ENCODE results near the gene TRDMT1. TPM values are rescaled to one million over a fixed set of nuclear protein-coding genes. Genes with fewer than 3 reads are reported as not detected.

TRDMT1 gene
- total RNA-seq, 1 experiment from 2014 or later = 4.2 TPM

DNA sequence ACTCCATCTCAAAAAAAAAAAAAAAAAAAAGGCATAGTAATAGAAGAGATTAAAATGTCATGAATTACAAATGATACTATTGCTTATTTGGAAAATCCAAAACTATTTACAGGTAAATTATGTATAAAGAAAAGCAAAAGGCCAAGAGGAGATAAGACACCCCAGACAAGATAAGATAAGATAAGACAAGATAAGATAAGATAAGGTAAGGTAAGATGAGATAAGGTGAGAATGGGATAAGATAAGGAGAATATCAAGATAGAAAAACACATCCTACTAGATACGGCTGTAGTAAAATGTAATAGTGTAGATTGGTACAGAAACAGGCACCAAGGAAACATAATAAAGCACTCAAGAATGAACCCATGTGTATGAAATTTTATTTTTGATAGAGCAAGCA lies 47.5 kb upstream of the TRDMT1 start:
- no peak for DNase-seq
- no peak overlapping the region for H3K4me2 ChIP-seq
- H3K27ac ChIP-seq = no peak overlapping the region
- no peaks in the 10 kb centered on the region for H3K79me2 ChIP-seq (ENCODE audit: low read depth)
- TF ChIP-seq EZH2 (IDR thresholded peaks at IDR 0.05; ENCODE audit: low read depth) = no peak
- TF ChIP-seq, protein P1, sequence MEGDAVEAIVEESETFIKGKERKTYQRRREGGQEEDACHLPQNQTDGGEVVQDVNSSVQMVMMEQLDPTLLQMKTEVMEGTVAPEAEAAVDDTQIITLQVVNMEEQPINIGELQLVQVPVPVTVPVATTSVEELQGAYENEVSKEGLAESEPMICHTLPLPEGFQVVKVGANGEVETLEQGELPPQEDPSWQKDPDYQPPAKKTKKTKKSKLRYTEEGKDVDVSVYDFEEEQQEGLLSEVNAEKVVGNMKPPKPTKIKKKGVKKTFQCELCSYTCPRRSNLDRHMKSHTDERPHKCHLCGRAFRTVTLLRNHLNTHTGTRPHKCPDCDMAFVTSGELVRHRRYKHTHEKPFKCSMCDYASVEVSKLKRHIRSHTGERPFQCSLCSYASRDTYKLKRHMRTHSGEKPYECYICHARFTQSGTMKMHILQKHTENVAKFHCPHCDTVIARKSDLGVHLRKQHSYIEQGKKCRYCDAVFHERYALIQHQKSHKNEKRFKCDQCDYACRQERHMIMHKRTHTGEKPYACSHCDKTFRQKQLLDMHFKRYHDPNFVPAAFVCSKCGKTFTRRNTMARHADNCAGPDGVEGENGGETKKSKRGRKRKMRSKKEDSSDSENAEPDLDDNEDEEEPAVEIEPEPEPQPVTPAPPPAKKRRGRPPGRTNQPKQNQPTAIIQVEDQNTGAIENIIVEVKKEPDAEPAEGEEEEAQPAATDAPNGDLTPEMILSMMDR (conservative IDR thresholded peaks at IDR 0.05) = no peak
- no peaks in the 10 kb centered on the region for H3K9me2 ChIP-seq (ENCODE audit: insufficient read depth)
- intact Hi-C loops (cut with micrococcal nuclease; ENCODE audit: unreplicated experiment) = no loop called here
- no peaks in the 10 kb centered on the region for H3K4me1 ChIP-seq (replicated peaks; ENCODE audit: insufficient read depth)
- H3F3A ChIP-seq (ENCODE audit: insufficient read depth, low read depth) = no peaks in the 10 kb centered on the region
- POLR2A ChIA-PET (ENCODE audit: unreplicated experiment) = no interaction called here
- no peak overlapping the region for H3K4me3 ChIP-seq
- no TSS peak for BruUV-seq (replicated peaks)
- H4K20me1 ChIP-seq (ENCODE audit: insufficient read depth) = no peaks in the 10 kb centered on the region
- H2AFZ ChIP-seq = no peak overlapping the region
- CTCF ChIA-PET = no interaction called here
- H3K36me3 ChIP-seq (ENCODE audit: low read depth) = no peaks in the 10 kb centered on the region
- H3K27me3 ChIP-seq (ENCODE audit: insufficient read depth, low read depth) = no peaks in the 10 kb centered on the region
- H3K9me3 ChIP-seq (ENCODE audit: insufficient read depth, low read depth) = no peaks in the 10 kb centered on the region

DNA sequence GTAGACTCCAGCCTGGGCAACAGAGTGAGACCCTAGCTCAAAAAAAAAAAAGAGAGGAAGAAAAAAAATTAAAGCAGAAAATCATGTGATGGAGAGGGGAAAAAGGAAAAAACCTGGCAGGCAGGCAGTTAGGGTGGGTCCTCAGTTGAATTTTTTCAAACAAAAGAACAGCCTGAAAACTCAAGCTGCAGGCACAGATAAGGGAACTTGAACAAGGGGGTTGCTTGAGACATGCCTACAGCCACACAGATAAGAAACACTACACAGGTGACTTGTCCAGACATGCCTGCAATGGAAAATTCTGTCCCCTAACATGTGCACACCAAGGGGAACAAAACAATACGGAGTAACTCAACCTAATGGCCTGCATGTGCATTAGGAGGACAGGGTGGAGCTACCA lies 45.7 kb upstream of the TRDMT1 start:
- Histone ChIP-seq H3K27ac (no peak overlapping the region), H3K79me2 (ENCODE audit: low read depth) (no peaks in the 10 kb centered on the region), H3K36me3 (ENCODE audit: low read depth) (no peaks in the 10 kb centered on the region), H4K20me1 (ENCODE audit: insufficient read depth) (no peaks in the 10 kb centered on the region), H3K4me1 (replicated peaks; ENCODE audit: insufficient read depth) (no peaks in the 10 kb centered on the region), H3K9me3 (ENCODE audit: insufficient read depth, low read depth) (no peaks in the 10 kb centered on the region), H3K4me3 (no peak overlapping the region), H2AFZ (no peak overlapping the region), H3K4me2 (no peak overlapping the region), H3F3A (ENCODE audit: insufficient read depth, low read depth) (no peaks in the 10 kb centered on the region), H3K9me2 (ENCODE audit: insufficient read depth) (no peaks in the 10 kb centered on the region), H3K27me3 (ENCODE audit: insufficient read depth, low read depth) (no peaks in the 10 kb centered on the region)
- DNase-seq = no peak
- BruUV-seq (replicated peaks) = no TSS peak
- intact Hi-C loops (cut with micrococcal nuclease; ENCODE audit: unreplicated experiment) = no loop called here
- CTCF ChIA-PET = no interaction called here
- no peak for TF ChIP-seq EZH2 (IDR thresholded peaks at IDR 0.05; ENCODE audit: low read depth)
- TF ChIP-seq, protein P1 (conservative IDR thresholded peaks at IDR 0.05) = no peak
- POLR2A ChIA-PET (ENCODE audit: unreplicated experiment) = interaction anchor here (0.6 kb wide), 1 partner anchor 725 kb away, joined by 3 read pairs; no protein-coding TSS in a partner anchor

DNA sequence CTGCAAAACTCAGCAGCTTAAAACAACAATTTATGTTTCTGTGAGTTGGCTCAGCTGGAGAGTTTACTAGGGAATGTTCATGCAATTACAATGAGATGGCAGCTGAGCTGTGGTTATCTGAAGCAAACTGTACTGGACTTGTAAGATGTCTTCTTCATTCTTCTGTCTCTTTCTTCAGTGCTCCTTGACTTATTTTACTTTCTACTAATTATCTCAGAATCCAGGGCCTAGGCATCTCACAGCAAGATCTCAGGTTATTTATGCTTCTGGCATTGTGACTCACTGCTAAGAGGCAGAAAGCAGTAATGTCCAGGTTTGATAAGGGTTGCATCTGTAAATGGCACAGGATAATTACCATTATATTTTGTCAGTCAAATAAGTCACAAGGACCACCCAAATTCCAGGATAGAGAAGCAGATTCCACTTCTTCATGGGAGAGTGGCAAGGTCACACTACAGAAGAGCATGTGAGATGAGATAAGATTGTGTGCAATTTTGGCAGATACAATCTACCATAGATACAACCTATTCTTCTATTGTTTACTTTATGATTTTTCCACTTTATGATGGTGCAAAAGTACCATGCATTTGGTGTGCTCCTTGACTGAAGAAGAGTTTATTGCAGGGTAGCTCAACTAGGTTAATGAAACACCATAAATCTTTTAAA lies 43.4 kb upstream of the TRDMT1 start:
- H3K4me2 ChIP-seq = no peak overlapping the region
- intact Hi-C loops (cut with micrococcal nuclease; ENCODE audit: unreplicated experiment) = no loop called here
- no peaks in the 10 kb centered on the region for H3K27me3 ChIP-seq (ENCODE audit: insufficient read depth, low read depth)
- H3K79me2 ChIP-seq (ENCODE audit: low read depth) = no peaks in the 10 kb centered on the region
- DNase-seq = no peak
- no peaks in the 10 kb centered on the region for H3K9me3 ChIP-seq (ENCODE audit: insufficient read depth, low read depth)
- no TSS peak for BruUV-seq (replicated peaks)
- H3F3A ChIP-seq (ENCODE audit: insufficient read depth, low read depth) = no peaks in the 10 kb centered on the region
- no peak overlapping the region for H3K4me3 ChIP-seq
- no peak overlapping the region for H3K27ac ChIP-seq
- H3K4me1 ChIP-seq (replicated peaks; ENCODE audit: insufficient read depth) = no peaks in the 10 kb centered on the region
- H2AFZ ChIP-seq = no peak overlapping the region
- TF ChIP-seq EZH2 (IDR thresholded peaks at IDR 0.05; ENCODE audit: low read depth) = no peak
- H4K20me1 ChIP-seq (ENCODE audit: insufficient read depth) = no peaks in the 10 kb centered on the region
- no peaks in the 10 kb centered on the region for H3K36me3 ChIP-seq (ENCODE audit: low read depth)
- no peaks in the 10 kb centered on the region for H3K9me2 ChIP-seq (ENCODE audit: insufficient read depth)
- CTCF ChIA-PET = no interaction called here
- POLR2A ChIA-PET (ENCODE audit: unreplicated experiment) = no interaction called here
